Amniotic epithelial cell (primary cell): Measurements from ENCODE around the gene TIMP3.

Source experiments
- DNase-seq: peaks from one replicate; pipeline ENCODE4 v3.0.0-alpha.2; 2010; ENCODE audit warnings: low read depth

TIMP3 gene

GRCh38 chr22:32882774-32883530 is 81.4 kb downstream of the TIMP3 start:
- no peak for DNase-seq

GRCh38 chr22:32887324-32887980 is 85.9 kb downstream of the TIMP3 start:
- peak; percentile 18 for DNase-seq

- DNase-seq = no peak
Observed at GRCh38 chr22:32888976-32889375, 87.5 kb downstream of the TIMP3 start.

- DNase-seq = no peak
Observed at GRCh38 chr22:32896891-32897290, 95.4 kb downstream of the TIMP3 start.

- peak; percentile 84 for DNase-seq
Observed at GRCh38 chr22:32897400-32897799, 95.9 kb downstream of the TIMP3 start.

- DNase-seq = no peak
Observed at GRCh38 chr22:32900886-32901635, 99.6 kb downstream of the TIMP3 start.

- DNase-seq = no peak
Observed at GRCh38 chr22:32901925-32902324, 100.4 kb downstream of the TIMP3 start.

GRCh38 chr22:32903507-32903906 is 102.0 kb downstream of the TIMP3 start:
- no peak for DNase-seq

- peak; percentile 54 for DNase-seq
Observed at GRCh38 chr22:32904044-32904443, 102.5 kb downstream of the TIMP3 start.

- DNase-seq = peak; percentile 27
Observed at GRCh38 chr22:32905400-32905799, 103.9 kb downstream of the TIMP3 start.

- no peak for DNase-seq
Observed at GRCh38 chr22:32909581-32910428, 108.3 kb downstream of the TIMP3 start.

GRCh38 chr22:32910429-32910772 is 108.9 kb downstream of the TIMP3 start:
- no peak for DNase-seq

GRCh38 chr22:32911503-32911902 is 110.0 kb downstream of the TIMP3 start:
- no peak for DNase-seq
